HG02981 (cell line): ENCODE measurements around the gene GSE1.

Source experiments
- ATAC-seq: cut with Tn5 transposase; IDR thresholded peaks from one replicate; pipeline ENCODE4 v1.9.1; 2021; ENCODE audit warnings: mild to moderate bottlenecking, moderate library complexity; ENCODE audit not compliant: unreplicated experiment

The GSE1 gene

GRCh38 chr16:85616607-85617321, 3.6 kb downstream of the GSE1 start:
- ATAC-seq: no peak

- no peak for ATAC-seq
Measured at GRCh38 chr16:85617948-85618347, 4.8 kb downstream of the GSE1 start.

DNA sequence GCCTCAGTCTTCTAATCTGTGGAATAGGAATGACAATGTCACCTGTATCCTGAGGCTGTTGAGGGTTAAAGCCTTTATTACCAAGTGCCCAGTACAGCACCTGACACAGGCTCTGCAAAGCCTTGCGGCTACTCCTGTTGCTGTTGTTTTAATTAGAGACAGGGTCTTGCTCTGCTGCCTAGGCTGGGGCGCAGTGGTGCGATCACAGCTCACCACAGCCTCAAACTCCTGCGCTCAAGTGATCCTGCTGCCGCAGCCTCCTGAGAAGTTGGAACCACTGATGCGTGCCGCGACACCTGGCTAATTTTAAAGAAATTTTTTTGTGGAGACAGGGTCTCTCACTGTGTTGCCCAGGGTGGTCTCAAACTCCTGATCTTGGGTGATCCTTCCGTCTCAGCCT, 5.4 kb downstream of the GSE1 start:
- no peak for ATAC-seq

- no peak for ATAC-seq
Measured at GRCh38 chr16:85619101-85619891, 6.2 kb downstream of the GSE1 start.

DNA sequence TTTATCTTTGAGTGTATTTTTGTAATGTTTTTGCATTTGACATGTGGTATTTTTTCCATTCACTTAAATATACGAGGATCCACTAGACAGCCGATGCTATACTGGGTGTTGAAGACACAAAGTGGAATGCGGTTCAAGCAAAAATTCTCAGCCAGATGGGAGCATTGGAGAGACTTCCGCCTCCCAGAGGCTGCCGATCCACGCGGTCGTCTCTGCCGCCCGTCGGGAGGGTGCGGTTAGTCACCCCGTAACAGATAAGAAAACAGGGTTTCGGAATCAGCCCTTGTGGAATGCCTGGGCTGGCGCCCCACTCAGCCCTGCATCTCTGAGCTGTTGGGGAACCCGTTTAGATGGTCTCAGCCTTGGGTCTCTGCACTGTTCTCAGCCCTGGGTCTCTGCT, 7.3 kb downstream of the GSE1 start:
- no peak for ATAC-seq

GRCh38 chr16:85621698-85622428, 8.7 kb downstream of the GSE1 start:
- ATAC-seq: no peak

- ATAC-seq: no peak
Measured at GRCh38 chr16:85622683-85623082, 9.6 kb downstream of the GSE1 start.

- no peak for ATAC-seq
Measured at GRCh38 chr16:85623250-85623649, 10.1 kb downstream of the GSE1 start.

DNA sequence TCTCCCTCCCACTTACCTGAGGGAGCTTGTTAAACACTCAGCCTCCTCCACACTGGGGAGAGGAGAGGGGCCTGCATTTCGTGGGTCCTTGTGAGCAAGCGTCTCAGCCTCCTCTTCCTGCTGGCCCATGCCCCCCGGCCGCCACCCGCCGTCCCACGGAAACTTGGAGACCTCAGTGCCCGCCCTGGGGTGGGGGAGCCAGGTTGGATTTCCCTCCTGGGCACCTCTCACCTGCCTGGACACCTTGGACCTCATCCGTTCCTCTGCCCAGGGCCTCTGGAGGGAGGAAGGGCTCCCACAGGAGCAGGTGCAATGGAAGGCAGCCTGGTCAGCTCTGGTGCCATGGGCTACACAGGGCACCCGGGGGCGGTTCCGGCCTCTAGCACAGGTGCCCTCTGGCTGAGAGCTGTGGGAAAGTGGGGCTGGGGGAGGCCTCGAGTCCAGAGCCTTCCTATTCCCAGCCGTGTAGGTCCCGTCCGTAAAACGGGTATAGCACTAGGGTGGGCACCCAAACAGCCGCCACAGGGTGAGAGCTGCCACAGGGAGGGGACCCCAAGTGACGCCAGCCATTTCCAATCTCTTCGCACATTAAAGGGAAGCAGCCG, 11.0 kb downstream of the GSE1 start:
- ATAC-seq: no peak

DNA sequence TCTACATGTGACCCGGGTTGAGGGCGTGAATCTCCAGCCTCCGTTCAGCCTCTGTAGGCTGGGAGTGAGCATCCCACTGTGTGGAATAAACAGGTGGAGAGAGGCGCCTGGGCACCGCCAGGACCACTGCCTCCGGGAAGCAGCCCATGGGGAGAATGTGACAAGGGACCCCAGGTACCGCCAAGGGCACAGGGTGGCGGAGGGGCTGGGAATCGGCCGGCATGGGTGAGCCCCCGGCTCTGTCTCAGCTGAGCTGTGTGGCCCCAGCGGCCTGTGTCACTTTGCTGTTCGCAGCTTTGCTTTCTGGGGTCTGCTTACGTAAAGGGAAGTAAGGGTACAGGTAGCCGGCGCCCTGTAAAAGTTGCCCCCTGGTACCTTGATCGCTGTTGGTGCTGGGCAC, 11.5 kb downstream of the GSE1 start:
- no peak for ATAC-seq

- no peak for ATAC-seq
Measured at GRCh38 chr16:85625053-85625452, 11.9 kb downstream of the GSE1 start.

GRCh38 chr16:85625485-85626117, 12.5 kb downstream of the GSE1 start:
- no peak for ATAC-seq

DNA sequence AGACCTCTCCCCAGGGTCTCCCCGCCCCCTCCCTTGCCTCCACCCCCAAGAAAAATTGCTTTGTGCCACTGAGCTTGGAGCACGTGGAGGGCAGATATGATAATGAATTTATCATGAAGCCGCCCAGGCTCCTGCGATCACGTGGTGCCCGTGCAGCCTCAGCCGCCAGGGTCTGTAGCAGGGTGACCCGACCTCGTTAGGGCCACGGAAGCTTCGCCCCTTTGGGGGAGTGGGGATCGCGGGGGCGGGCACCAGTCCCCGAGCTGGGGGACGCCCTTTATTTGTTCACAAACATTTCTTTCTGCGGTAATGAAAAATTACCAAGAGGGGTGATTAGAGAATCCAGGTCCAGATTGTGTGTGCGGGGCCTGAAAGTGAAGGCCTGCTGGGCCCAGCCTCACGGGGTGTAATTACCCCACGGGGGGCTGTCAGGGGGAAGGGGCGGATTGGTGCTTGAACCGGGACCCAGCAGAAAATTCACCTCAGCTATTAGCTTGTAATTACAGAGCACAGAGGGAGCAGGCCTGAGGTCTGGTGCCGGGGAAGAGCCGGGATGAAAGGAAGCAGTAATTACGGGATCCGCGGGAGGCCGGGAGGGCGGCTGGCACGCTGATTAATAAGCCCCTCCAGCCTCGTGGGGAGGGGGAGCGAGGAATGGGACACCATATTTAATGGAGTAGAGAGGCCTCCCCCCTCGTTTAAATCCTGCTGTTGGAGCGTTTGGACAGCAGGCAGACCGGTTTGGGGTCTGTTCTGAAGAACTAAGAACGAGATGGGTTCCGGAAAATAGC, 13.3 kb downstream of the GSE1 start:
- no peak for ATAC-seq

GRCh38 chr16:85627089-85627488, 14.0 kb downstream of the GSE1 start:
- ATAC-seq: no peak

GRCh38 chr16:85627526-85628264, 14.6 kb downstream of the GSE1 start:
- no peak for ATAC-seq

DNA sequence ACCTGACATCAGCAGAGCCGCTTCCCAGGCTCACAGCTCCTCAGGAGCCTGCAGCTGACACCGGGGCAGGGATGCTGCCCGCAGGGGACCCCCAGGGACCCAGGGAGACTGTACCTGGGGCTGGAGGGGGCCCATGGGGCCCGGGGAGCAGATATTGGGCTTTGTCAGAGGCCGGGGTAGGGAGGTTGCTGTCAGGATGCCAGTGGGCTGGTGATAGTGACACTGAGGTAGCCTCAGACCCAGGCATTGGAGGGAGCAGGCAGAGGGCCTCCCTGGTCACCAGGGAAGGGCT, 15.1 kb downstream of the GSE1 start:
- ATAC-seq: no peak

DNA sequence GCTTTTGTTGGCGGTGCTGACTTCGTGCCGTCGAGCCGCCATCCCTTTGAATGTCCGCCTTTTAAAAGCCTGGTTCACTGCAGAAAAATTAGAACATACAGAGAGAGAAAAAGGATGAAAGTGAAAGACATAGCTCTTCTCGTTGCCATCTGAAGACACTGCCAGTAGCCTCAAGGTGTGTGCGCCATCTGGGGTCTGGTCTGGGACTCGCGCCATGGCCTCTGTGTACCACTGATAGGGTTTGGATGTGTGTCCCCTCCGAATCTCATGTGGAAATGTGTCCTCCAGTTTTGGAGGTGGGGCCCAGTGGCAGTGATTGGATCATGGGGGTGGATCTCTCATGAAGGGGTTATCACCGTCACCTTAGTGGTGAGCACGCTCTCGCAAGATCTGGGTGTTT, 15.5 kb downstream of the GSE1 start:
- ATAC-seq: no peak

DNA sequence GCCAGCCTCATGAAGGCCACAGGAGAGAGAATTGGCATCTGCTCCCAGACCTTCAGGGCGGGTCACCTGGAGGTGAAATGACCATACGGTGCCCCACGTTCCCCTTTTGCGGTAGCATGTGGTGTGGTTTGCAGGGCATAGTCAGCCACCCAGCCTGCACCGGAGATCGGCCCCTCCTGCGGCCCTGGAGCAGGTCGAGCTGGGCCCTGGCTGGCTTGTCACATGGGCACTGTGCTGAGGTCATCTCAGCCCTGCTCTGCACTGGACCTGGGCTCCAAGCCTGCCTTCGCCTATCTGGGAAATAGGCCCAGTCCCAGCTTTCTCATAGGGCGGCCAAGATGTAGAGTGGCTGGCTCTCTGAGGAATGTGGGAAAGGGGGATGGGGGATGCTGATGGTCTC, 16.2 kb downstream of the GSE1 start:
- ATAC-seq: no peak

DNA sequence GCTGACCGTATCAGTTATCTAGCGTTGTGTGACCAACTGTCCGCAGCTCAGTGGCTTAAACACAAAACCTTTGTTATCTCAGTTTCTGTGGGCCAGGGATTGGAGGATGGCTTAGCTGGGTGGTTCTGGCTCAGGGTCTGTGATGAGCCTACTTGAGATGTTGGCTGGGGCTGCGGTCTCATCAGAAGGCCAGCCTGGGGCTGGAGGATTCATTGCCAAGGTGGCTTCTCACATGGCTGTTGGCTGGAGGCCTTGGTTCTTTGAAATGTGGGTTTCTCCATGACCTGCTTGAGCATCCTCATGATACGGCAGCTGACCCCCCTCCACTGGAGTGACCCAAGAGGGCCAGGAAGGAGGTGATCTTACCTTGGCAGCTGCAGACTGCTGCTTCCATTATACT, 16.7 kb downstream of the GSE1 start:
- ATAC-seq: no peak

DNA sequence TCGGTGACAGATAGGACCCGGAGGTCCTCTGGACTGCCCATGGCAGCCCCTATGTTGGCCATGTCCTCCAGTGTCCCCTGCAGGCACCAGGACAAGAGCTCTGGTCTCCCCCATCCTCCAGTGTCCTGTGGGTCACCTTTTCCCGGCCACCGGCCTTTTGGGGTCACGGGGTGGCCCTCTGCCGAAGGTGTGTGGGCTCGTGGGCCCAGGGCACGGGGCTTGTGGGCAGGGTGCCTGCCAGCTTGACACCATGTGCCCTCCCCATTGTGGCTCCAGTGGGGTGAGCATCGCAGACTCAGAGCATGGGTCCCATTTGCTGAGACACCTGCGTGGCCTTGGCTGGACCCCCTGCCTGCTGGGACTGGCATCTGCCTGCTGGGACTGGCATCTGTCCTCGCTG, 18.1 kb downstream of the GSE1 start:
- no peak for ATAC-seq
